Osteoblast (primary cell): ENCODE measurements around the gene RINT1. TPM values are rescaled to one million over a fixed set of nuclear protein-coding genes. Genes with fewer than 3 reads are reported as not detected.

Experiments used
- DNase-seq: peaks from one replicate; pipeline ENCODE4 v3.0.0; 2011; ENCODE audit warnings: low spot score, mixed read lengths; ENCODE audit not compliant: insufficient read length; ENCODE audit errors: missing footprints
- H2AFZ ChIP-seq: 2 replicates; pipeline ENCODE4 v1.6.0; 2011; ENCODE audit warnings: mild to moderate bottlenecking, low read length
- H3K27ac ChIP-seq: 2 replicates; pipeline ENCODE4 v1.5.1; 2011; ENCODE audit warnings: mild to moderate bottlenecking, low read depth, low read length, moderate library complexity
- H3K27me3 ChIP-seq: 2 replicates; pipeline ENCODE4 v1.6.0; 2012; ENCODE audit warnings: mild to moderate bottlenecking, control low read depth, inconsistent platforms, low read length, moderate library complexity; ENCODE audit not compliant: insufficient read depth
- H3K36me3 ChIP-seq: 2 replicates; pipeline ENCODE4 v1.5.1; 2011; ENCODE audit warnings: mild to moderate bottlenecking, low read length, control low read depth, moderate library complexity; ENCODE audit not compliant: insufficient read depth
- H3K4me1 ChIP-seq: 2 replicates; pipeline ENCODE4 v1.5.1; 2011; ENCODE audit warnings: mild to moderate bottlenecking, low read length, control low read depth, moderate library complexity; ENCODE audit not compliant: insufficient read depth
- H3K4me2 ChIP-seq: 2 replicates; pipeline ENCODE4 v1.6.0; 2011; ENCODE audit warnings: mild to moderate bottlenecking, low read length; ENCODE audit not compliant: insufficient read depth
- H3K4me3 ChIP-seq: fragments of 200-600 bp; sonication (generic); 3 replicates; pipeline ENCODE4 v1.5.1; 2012; ENCODE audit warnings: mild to moderate bottlenecking, low read length, inconsistent platforms; ENCODE audit not compliant: insufficient read depth
- H3K79me2 ChIP-seq: 2 replicates; pipeline ENCODE4 v1.6.0; 2012; ENCODE audit warnings: mild to moderate bottlenecking, low read length, control low read depth, inconsistent platforms; ENCODE audit not compliant: insufficient read depth
- H3K9me3 ChIP-seq: 2 replicates; pipeline ENCODE4 v1.5.1; 2011; ENCODE audit warnings: low read depth, low read length, control low read depth
- H4K20me1 ChIP-seq: 2 replicates; pipeline ENCODE4 v1.6.0; 2012; ENCODE audit warnings: mild to moderate bottlenecking, low read length, control low read depth; ENCODE audit not compliant: insufficient read depth
- total RNA-seq: library from RNA; depleted of rRNA; stranded (reverse); fragments of >200 nt; gene quantifications from 2 replicates; pipeline ENCODE4 v1.2.3, GENCODE V29; 2012
- TF ChIP-seq, protein P1 (sequence below): IDR thresholded peaks from 2 replicates; pipeline ENCODE4 v1.5.1; 2011; ENCODE audit warnings: mild to moderate bottlenecking, low read depth, low read length, moderate library complexity; ENCODE audit errors: extremely low read depth

The RINT1 gene
- total RNA-seq, 1 donor = 16.6 TPM

DNA sequence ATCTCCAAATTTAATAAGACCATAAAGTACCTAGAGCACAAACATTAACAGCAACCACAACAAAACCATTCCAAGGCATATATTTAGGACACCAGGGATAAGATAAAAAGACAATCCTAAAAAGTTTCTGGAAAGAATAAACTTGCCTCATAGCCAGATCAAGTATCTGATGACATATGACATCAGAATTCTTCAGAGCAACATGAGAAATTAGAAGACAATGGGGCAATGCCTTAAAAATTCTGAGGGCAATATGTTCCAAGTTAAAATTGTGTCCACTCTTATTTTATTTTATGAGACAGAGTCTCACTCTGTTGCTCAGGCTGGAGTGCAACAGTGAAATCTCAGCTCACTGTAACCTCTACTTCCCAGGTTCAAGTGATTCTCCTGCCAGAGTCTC is 46.5 kb downstream of the RINT1 start:
- H3K79me2 ChIP-seq = no peaks in the 10 kb centered on the region
- H2AFZ ChIP-seq = no peak overlapping the region
- no peak for DNase-seq
- H3K4me1 ChIP-seq = no peaks in the 10 kb centered on the region
- H3K36me3 ChIP-seq = no peaks in the 10 kb centered on the region
- H3K4me2 ChIP-seq = no peak overlapping the region
- no peak overlapping the region for H3K4me3 ChIP-seq
- H3K27me3 ChIP-seq = no peaks in the 10 kb centered on the region
- no peaks in the 10 kb centered on the region for H3K9me3 ChIP-seq
- H3K27ac ChIP-seq = no peak overlapping the region
- TF ChIP-seq, protein P1, sequence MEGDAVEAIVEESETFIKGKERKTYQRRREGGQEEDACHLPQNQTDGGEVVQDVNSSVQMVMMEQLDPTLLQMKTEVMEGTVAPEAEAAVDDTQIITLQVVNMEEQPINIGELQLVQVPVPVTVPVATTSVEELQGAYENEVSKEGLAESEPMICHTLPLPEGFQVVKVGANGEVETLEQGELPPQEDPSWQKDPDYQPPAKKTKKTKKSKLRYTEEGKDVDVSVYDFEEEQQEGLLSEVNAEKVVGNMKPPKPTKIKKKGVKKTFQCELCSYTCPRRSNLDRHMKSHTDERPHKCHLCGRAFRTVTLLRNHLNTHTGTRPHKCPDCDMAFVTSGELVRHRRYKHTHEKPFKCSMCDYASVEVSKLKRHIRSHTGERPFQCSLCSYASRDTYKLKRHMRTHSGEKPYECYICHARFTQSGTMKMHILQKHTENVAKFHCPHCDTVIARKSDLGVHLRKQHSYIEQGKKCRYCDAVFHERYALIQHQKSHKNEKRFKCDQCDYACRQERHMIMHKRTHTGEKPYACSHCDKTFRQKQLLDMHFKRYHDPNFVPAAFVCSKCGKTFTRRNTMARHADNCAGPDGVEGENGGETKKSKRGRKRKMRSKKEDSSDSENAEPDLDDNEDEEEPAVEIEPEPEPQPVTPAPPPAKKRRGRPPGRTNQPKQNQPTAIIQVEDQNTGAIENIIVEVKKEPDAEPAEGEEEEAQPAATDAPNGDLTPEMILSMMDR = no peak
- no peaks in the 10 kb centered on the region for H4K20me1 ChIP-seq

GRCh38 chr7:105580022-105580740 is 48.2 kb downstream of the RINT1 start:
- Histone ChIP-seq H3K4me3 (no peak overlapping the region), H3K27ac (no peak overlapping the region), H3K9me3 (no peaks in the 10 kb centered on the region), H3K27me3 (no peaks in the 10 kb centered on the region), H3K4me1 (no peaks in the 10 kb centered on the region), H4K20me1 (no peaks in the 10 kb centered on the region), H3K36me3 (no peaks in the 10 kb centered on the region), H2AFZ (no peak overlapping the region), H3K4me2 (no peak overlapping the region), H3K79me2 (no peaks in the 10 kb centered on the region)
- TF ChIP-seq, protein P1 = peak; percentile 11
- no peak for DNase-seq

- Histone ChIP-seq H3K4me2 (peak within 1 kb of the TSS; percentile 76), H3K36me3 (no peaks in the 10 kb centered on the region), H3K27ac (no peak within 1 kb of the TSS), H3K27me3 (no peaks in the 10 kb centered on the region), H3K4me3 (peak within 1 kb of the TSS; percentile 67), H2AFZ (peak within 1 kb of the TSS; percentile 85), H4K20me1 (no peaks in the 10 kb centered on the region), H3K9me3 (no peaks in the 10 kb centered on the region), H3K79me2 (no peaks in the 10 kb centered on the region), H3K4me1 (no peaks in the 10 kb centered on the region)
- DNase-seq = peak; percentile 95
- TF ChIP-seq, protein P1 = no peak
Observed at GRCh38 chr7:105581066-105581811, 49.2 kb downstream of the RINT1 start, which contains the start of gene EFCAB10. TSS of gene EFCAB10 (minus strand) at chr7:105581493. CDS start at chr7:105581463, 30 bp downstream.

DNA sequence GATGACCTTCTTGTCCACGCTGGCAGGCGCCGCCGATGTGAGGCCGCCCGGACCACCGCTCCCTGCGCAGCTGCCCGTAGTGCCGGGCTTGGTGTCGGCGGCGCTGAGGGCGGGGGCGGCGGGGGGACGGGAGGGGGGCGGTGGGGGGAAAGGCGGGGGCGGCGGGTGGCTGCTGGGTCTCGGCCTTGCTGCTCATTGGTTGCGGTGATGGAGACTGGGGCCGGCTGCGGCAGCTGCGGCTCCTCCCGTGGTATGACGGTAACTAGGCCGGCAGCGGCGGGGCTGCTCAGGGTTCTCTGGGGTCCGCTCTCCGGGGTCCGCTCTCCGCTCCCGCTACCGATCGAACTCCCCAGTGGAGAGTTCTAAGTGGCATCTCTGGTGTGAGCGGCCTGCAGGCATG is 51.1 kb downstream of the RINT1 start:
- TF ChIP-seq, protein P1 = no peak
- H3K79me2 ChIP-seq = no peaks in the 10 kb centered on the region
- H3K36me3 ChIP-seq = no peaks in the 10 kb centered on the region
- H3K4me1 ChIP-seq = no peaks in the 10 kb centered on the region
- H3K4me2 ChIP-seq = no peak overlapping the region
- no peak overlapping the region for H3K4me3 ChIP-seq
- H4K20me1 ChIP-seq = no peaks in the 10 kb centered on the region
- no peak overlapping the region for H2AFZ ChIP-seq
- no peaks in the 10 kb centered on the region for H3K9me3 ChIP-seq
- no peak for DNase-seq
- H3K27me3 ChIP-seq = no peaks in the 10 kb centered on the region
- no peak overlapping the region for H3K27ac ChIP-seq
